B cell (primary cell): ENCODE results near the gene SDCCAG8. TPM values are rescaled to one million over a fixed set of nuclear protein-coding genes. Genes with fewer than 3 reads are reported as not detected.

Experiments
- ATAC-seq: fragments of 200-7000 bp; cut with Tn5 transposase; one replicate; pipeline ENCODE4 v1.10.0; 2021; ENCODE audit warnings: low read depth, mild to moderate bottlenecking, moderate number of reproducible peaks, moderate library complexity
- CTCF ChIA-PET: fragments of 350-600 bp; sonication (Branson Sonifier 250); formaldehyde crosslinking; loops from one replicate; lab custom pipeline; 2021; ENCODE audit warnings: antibody characterized with exemption, inconsistent platforms; lab: Charles Lee
- POLR2A ChIA-PET: fragments of 350-600 bp; sonication (Branson Sonifier 250); formaldehyde crosslinking; loops from one replicate; lab custom pipeline; 2021; ENCODE audit warnings: antibody characterized with exemption; lab: Charles Lee
- DNase-seq: peaks from one replicate; pipeline ENCODE4 v3.0.0; 2013
- H2AFZ ChIP-seq: 2 replicates; pipeline ENCODE4 v1.6.1; 2012; ENCODE audit warnings: mild to moderate bottlenecking, low read depth, low read length; ENCODE audit not compliant: insufficient read depth, poor library complexity, severe bottlenecking
- H3K27ac ChIP-seq, 2 donors: 1 replicate in 1 of 2; 2 replicates in 1 of 2; pipeline ENCODE4 v1.5.1; 2012 to 2013; ENCODE audit warnings: low read length in 2 of 2, mild to moderate bottlenecking in 2 of 2, moderate library complexity in 1 of 2
- H3K27me3 ChIP-seq, 4 experiments: fragments of 200-600 bp in 1 of 4; sonication (generic) in 1 of 4; replicated peaks in 1 of 4; 1 replicate in 2 of 4; 2 replicates in 2 of 4; pipeline versions ENCODE4 v1.6.1 to v1.7.0; 2013 to 2016; ENCODE audit warnings: low read length in 3 of 4, mild to moderate bottlenecking in 2 of 4, mixed read lengths in 1 of 4, moderate library complexity in 1 of 4; ENCODE audit not compliant: insufficient read depth in 4 of 4, control insufficient read depth in 3 of 4; ENCODE audit errors: control extremely low read depth in 1 of 4
- H3K36me3 ChIP-seq, 2 experiments: replicated peaks in 1 of 2; 1 replicate in 1 of 2; 2 replicates in 1 of 2; pipeline versions ENCODE4 v1.6.1 to v1.7.1; 2013; ENCODE audit warnings: low read length in 1 of 2; ENCODE audit not compliant: insufficient read depth in 2 of 2, control insufficient read depth in 1 of 2; ENCODE audit errors: control extremely low read depth in 1 of 2, extremely low read depth in 1 of 2
- H3K4me1 ChIP-seq, 2 donors: fragments of 200-600 bp in 1 of 2; sonication (generic) in 1 of 2; 1 replicate in 1 of 2; 2 replicates in 1 of 2; pipeline versions ENCODE4 v1.5.1 to v1.6.1; 2013 to 2017; ENCODE audit warnings: low read length in 2 of 2; ENCODE audit not compliant: control insufficient read depth in 2 of 2, insufficient read depth in 2 of 2
- H3K4me2 ChIP-seq: replicated peaks from 2 replicates; pipeline ENCODE3; 2012; ENCODE audit warnings: mild to moderate bottlenecking, low read depth, low read length; ENCODE audit not compliant: poor library complexity, severe bottlenecking
- H3K4me3 ChIP-seq, 5 experiments: fragments of 200-600 bp in 1 of 5; sonication (generic) in 1 of 5; 1 replicate in 3 of 5; 2 replicates in 2 of 5; pipeline versions ENCODE4 v1.5.1 to v1.7.0; 2011 to 2016; ENCODE audit warnings: low read length in 4 of 5, mild to moderate bottlenecking in 4 of 5, low read depth in 2 of 5, control low read depth in 1 of 5, moderate library complexity in 1 of 5; ENCODE audit not compliant: insufficient read depth in 1 of 5; ENCODE audit errors: control extremely low read depth in 1 of 5, extremely low read depth in 1 of 5
- H3K79me2 ChIP-seq: fragments of 200-600 bp; sonication (generic); one replicate; pipeline ENCODE4 v1.6.0; 2016; ENCODE audit warnings: low read length; ENCODE audit not compliant: control insufficient read depth, insufficient read depth
- H3K9ac ChIP-seq: fragments of 200-600 bp; sonication (generic); 2 replicates; pipeline ENCODE4 v1.6.1; 2017; ENCODE audit warnings: mild to moderate bottlenecking, low read length, moderate library complexity
- H3K9me3 ChIP-seq, 3 donors: one replicate each; pipeline versions ENCODE4 v1.6.1 to v1.7.1; 2013; ENCODE audit warnings: low read length in 2 of 3; ENCODE audit not compliant: control insufficient read depth in 2 of 3, insufficient read depth in 1 of 3; ENCODE audit errors: control extremely low read depth in 1 of 3
- H4K20me1 ChIP-seq: 2 replicates; pipeline ENCODE4 v1.6.0; 2012; ENCODE audit warnings: mild to moderate bottlenecking, low read length; ENCODE audit not compliant: insufficient read depth, control insufficient read depth, poor library complexity, severe bottlenecking
- H3K27ac Mint-ChIP-seq: one replicate; pipeline ENCODE4 v1.8.0; 2021; ENCODE audit warnings: mixed read lengths
- H3K27me3 Mint-ChIP-seq: one replicate; pipeline ENCODE4 v1.8.0; 2021; ENCODE audit warnings: mixed read lengths
- H3K4me1 Mint-ChIP-seq: one replicate; pipeline ENCODE4 v1.8.0; 2021; ENCODE audit warnings: mixed read lengths
- H3K4me3 Mint-ChIP-seq: one replicate; pipeline ENCODE4 v1.8.0; 2021; ENCODE audit warnings: mixed read lengths
- H3K9me3 Mint-ChIP-seq: one replicate; pipeline ENCODE4 v1.8.0; 2022; ENCODE audit warnings: mixed read lengths; ENCODE audit not compliant: insufficient read depth
- CTCF ChIP-seq: fragments of 200-600 bp; IDR thresholded peaks from one replicate; pipeline ENCODE4 v1.8.0; 2022; ENCODE audit warnings: antibody characterized with exemption, mild to moderate bottlenecking
- EZH2 ChIP-seq: IDR thresholded peaks from 2 replicates; pipeline ENCODE4 v1.6.1; 2012; ENCODE audit warnings: borderline replicate concordance, low read depth, mild to moderate bottlenecking, moderate library complexity, low read length; ENCODE audit not compliant: insufficient read depth, poor library complexity, severe bottlenecking
- WGBS: methylation state at CpG from one replicate; pipeline ENCODE4 v1.1.5; 2013; ENCODE audit warnings: missing lambda C conversion rate; ENCODE audit not compliant: insufficient coverage; 5-methylcytosine and 5-hydroxymethylcytosine counted together
- intact Hi-C: fragments of 100-400 bp; cut with micrococcal nuclease; formaldehyde crosslinking; loops from one replicate; pipeline ENCODE4 v1.10.0; 2022
- polyA plus RNA-seq: library from polyadenylated mRNA; depleted of rRNA; stranded (reverse); fragments of >200 nt; gene quantifications from 2 replicates; pipeline ENCODE4 v1.2.3, GENCODE V29; 2012
- total RNA-seq, 2 donors: library from RNA; stranded (reverse); fragments of 120-200 nt in 1 of 2; gene quantifications; 1 replicate in 1 of 2; 2 replicates in 1 of 2; pipeline versions ENCODE4 v1.2.3 to v1.2.4, GENCODE V29; 2013 to 2022

The SDCCAG8 gene
- total and polyA plus RNA-seq, 2 donors (not counting 1 experiment from before 2014, with no cell fraction given), result 37.1 to 60.7 TPM

- H3K27ac ChIP-seq, result peak overlapping the region; percentile 30 to 48
- ATAC-seq, result no peak
Observed at GRCh38 chr1:243507001-243507671, 251.3 kb downstream of the SDCCAG8 start.

More at GRCh38 chr1:243507001-243507671, 251.3 kb downstream of the SDCCAG8 start:
- peak; percentile 35 for DNase-seq
- Histone ChIP-seq H4K20me1 (no peaks in the 10 kb centered on the region), H3K36me3 (peaks cover 0 to 10% of the 10 kb centered on the region in 2 experiments), H3K4me2 (peak overlapping the region; percentile 58), H3K9me3 (no peaks in the 10 kb centered on the region), H3K4me1 (peaks cover 32 to 34% of the 10 kb centered on the region in 2 donors), H3K9ac (peak overlapping the region; percentile 24), H2AFZ (peak overlapping the region; percentile 40), H3K4me3 (peak overlapping the region in 1 of 5 experiments; percentile 32), H3K79me2 (no peaks in the 10 kb centered on the region), H3K27me3 (no peaks in the 10 kb centered on the region)
- 15% methylated on average over 5 of the region's 5 CpGs for WGBS
- peak overlapping the region; percentile 88 for H3K27ac Mint-ChIP-seq
- H3K27me3 Mint-ChIP-seq, result no peaks in the 10 kb centered on the region
- POLR2A ChIA-PET, result interaction anchor here (0.5 kb wide), 1 partner anchor 1319 kb away, joined by 7 read pairs; no protein-coding TSS in a partner anchor
- intact Hi-C loops, result loop anchor here (5.0 to 10.0 kb wide), 3 partner anchors 218 to 768 kb away; partner anchors contain the start of gene AKT3
- TF ChIP-seq CTCF (no peak), EZH2 (no peak)
- CTCF ChIA-PET, result interaction anchor here (1.3 kb wide), 1 partner anchor 792 kb away, joined by 5 read pairs; no protein-coding TSS in a partner anchor
- peak overlapping the region; percentile 78 for H3K4me3 Mint-ChIP-seq
- peaks cover 39% of the 10 kb centered on the region for H3K4me1 Mint-ChIP-seq
- no peaks in the 10 kb centered on the region for H3K9me3 Mint-ChIP-seq
